D721Med (cell line): Measurements from ENCODE around the gene PEAR1.

Experiments used
- DNase-seq: peaks from one replicate; pipeline ENCODE4 v3.0.0; 2011; ENCODE audit warnings: low spot score; ENCODE audit not compliant: insufficient read length
- FAIRE-seq: peaks from 2 replicates; lab custom pipeline; 2011; peaks lifted over from hg19 to GRCh38; lab: Jason Lieb, UNC
- CTCF ChIP-seq: IDR thresholded peaks from 2 replicates; pipeline ENCODE4 v1.5.1; 2012; ENCODE audit warnings: mild to moderate bottlenecking, control low read depth; ENCODE audit not compliant: insufficient read depth; ENCODE audit errors: missing control alignments

The PEAR1 gene

GRCh38 chr1:156937883-156938282 lies 44.4 kb downstream of the PEAR1 start:
- FAIRE-seq (no peak), DNase-seq (no peak)
- no peak for TF ChIP-seq CTCF

- DNase-seq (no peak), FAIRE-seq (no peak)
- no peak for TF ChIP-seq CTCF
Observed at GRCh38 chr1:156938813-156939212, 45.3 kb downstream of the PEAR1 start.

- no peak for DNase-seq
- TF ChIP-seq CTCF: no peak
- no peak for FAIRE-seq
Observed at GRCh38 chr1:156939786-156940334, 46.3 kb downstream of the PEAR1 start.

- TF ChIP-seq CTCF: no peak
- DNase-seq: no peak
- no peak for FAIRE-seq
Observed at GRCh38 chr1:156941675-156942074, 48.2 kb downstream of the PEAR1 start.

GRCh38 chr1:156942176-156942575 lies 48.7 kb downstream of the PEAR1 start:
- no peak for FAIRE-seq
- no peak for DNase-seq
- no peak for TF ChIP-seq CTCF

GRCh38 chr1:156942576-156942975 lies 49.1 kb downstream of the PEAR1 start:
- FAIRE-seq: no peak
- no peak for TF ChIP-seq CTCF
- DNase-seq: no peak

- FAIRE-seq: no peak
- DNase-seq: no peak
- TF ChIP-seq CTCF: no peak
Observed at GRCh38 chr1:156943756-156944155, 50.2 kb downstream of the PEAR1 start.
